Superior temporal gyrus (tissue), 1 donor: ENCODE data around the gene CACNA2D3.

Source experiments
- DNase-seq: peaks from one replicate; pipeline ENCODE4 v3.0.0-alpha.2; 2016; ENCODE audit errors: extremely low spot score

The CACNA2D3 gene

DNA sequence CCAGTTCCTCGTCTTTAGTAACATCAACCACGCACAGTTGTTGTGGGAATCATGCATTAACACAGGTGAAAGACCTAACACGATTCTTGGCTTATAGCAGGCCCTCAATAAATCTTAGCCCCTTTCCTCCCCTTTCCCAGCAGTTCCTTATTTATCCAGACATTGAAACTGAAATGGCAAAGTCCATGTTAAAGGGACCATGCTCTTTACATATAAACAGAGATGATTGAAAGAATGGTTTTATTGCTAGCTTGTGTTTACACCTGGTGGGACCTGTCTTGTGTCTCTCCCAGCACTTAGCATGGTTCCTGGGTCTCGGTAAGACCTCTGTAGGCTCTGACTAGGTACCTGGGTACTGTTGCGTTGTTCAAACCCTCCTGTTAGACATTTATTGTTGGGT lies 553.7 kb downstream of the CACNA2D3 start:
- DNase-seq = no peak

DNA sequence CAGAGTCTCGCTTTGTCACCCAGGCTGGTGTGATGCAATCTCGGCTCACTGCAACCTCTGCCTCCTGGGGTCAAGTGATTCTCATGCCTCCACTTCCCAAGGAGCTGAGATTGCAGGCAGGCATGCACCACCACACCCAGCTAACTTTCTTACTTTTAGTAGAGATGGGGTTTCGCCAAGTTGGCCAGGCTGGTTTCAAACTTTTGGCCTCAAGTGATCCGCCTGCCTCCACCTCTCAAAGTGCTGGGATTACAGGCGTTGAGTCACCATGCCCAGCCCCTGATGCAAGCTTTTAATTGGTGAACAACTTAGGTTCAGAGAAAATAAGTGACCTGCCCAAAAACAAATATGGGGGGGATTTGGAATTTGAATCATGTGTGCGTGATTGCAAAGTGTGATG lies 559.4 kb downstream of the CACNA2D3 start:
- no peak for DNase-seq

DNA sequence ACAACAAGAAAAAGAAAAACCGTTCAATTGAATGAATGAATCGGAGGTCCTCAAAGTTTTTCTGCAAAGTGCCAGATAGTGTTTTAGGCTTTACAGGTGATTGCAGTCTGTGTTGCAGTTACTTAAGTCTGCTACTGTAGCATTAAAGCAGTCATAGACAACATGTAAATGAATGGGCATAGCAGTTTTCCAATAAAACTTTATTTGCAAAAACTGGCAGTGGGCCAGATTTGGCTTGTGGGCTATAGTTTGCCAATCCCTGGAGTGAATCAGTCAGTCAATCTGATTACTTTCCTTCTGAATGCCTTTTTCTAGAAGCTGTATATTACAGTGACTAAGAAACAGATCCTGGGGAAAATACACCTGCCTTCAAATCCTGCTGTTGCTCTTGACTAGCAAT lies 562.9 kb downstream of the CACNA2D3 start:
- no peak for DNase-seq

DNA sequence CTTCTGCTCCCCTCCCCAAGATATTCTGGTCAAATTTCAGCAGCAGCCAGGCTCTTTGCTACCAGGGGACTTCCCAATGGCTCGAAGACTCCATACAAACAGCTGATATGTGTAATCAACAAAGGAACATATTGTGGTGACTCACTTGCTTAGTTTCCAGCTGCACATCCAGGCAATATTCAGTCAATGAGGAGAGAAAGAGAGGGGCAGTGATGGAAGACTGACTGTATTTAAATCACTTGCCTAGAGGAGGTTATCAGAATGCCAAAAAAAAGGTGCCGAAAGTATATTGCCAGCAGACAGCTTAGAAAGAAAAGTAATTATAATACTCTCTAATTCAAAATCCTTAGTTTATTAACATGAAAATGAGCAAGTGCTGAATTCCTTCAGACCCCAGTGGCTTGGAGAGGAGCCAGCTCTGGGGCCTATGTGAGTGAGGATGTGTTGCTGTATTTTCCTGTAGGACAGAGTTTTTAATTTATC lies 569.0 kb downstream of the CACNA2D3 start:
- no peak for DNase-seq

DNA sequence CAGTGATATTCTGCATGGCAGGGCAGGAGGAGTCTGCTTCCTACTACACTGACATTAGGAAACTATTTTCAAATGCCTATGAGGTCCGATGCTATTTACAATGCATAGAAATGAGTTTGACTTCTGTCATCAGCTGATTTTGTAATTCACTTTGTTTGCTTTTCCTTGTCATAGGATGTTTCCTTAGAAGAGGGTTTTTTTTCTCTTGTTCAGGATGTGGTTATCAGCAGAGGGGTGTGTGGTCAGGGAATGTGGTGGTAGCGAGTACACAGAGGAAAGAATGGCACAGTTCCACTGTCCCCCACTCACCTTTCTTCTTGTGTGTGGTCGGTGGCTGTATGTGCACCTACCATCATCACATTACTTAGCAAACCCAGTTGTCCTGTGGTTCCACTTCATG lies 574.0 kb downstream of the CACNA2D3 start:
- DNase-seq = no peak

DNA sequence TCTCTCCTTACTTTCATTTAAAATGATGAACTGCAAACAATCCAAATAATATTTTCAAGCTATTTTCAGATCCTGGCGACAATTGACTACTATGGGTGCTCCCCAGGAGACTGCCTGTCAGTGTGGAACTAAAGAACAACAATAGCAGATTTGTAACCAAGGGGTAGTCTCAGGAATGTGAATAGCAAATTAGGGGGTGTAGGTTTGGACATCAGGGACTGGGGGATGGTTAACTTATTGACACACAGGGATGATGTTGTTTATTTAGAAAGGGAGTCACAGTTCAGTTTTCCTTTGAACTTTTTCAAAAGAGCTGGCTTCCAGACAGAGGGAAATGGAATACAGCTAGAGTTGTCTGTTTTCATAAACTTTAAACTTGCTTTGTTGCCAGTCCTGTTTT lies 575.7 kb downstream of the CACNA2D3 start:
- no peak for DNase-seq

DNA sequence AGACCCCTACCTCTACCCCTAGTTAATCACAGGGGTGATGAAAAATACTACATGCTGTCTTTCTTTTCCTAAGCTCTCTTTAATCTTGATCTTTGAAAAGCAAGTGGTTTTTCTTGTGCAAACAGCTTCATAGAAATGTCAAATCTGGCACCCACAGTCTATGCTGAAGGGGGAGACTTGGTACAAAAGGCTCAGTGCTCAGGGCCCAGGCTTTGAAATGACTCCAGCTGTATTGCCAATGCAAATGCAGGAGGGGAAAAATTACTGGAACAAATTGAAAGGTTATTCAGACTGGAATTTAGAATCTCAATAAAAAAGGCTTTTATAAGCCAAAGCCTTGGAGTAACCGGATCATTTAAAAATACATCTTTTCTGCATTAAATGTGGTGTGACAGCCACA lies 581.6 kb downstream of the CACNA2D3 start:
- DNase-seq = no peak

DNA sequence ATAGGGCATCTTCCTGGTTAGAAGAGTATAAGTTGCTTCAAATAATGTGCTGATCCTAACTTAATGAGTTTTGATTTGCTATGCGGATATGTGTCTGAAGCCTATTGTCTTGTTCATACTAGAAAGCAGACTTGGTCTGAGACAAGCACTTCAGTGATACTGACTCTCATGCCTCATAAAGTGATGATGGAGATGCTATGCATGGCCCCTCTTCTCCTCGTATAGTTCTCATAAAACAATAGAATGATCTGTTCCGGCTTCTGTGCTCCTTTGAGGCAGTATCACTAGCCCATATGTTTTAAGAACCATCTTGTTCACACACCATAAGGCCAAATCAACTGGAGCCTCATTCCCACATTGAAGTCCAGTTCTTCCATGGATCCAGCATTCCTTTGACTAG lies 583.4 kb downstream of the CACNA2D3 start:
- DNase-seq = no peak

DNA sequence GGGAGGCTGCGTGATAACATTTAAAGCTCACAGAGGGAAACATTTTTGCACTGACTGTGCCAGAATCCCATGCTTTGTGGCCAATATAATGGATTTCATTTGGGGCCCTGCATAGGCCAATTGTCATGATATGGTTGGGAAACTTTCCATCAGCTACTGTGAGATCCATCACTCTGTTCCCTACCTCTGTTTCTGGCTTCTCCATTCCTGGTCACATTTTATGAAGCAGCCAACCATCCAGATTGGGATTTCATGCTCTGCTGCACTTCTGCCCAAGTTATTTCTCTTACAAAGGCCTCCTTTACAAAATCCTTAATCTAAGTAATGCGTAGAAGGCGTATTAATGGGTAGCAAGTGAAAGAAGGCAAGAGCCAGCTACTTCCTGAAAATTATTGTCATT lies 584.4 kb downstream of the CACNA2D3 start:
- DNase-seq = no peak

DNA sequence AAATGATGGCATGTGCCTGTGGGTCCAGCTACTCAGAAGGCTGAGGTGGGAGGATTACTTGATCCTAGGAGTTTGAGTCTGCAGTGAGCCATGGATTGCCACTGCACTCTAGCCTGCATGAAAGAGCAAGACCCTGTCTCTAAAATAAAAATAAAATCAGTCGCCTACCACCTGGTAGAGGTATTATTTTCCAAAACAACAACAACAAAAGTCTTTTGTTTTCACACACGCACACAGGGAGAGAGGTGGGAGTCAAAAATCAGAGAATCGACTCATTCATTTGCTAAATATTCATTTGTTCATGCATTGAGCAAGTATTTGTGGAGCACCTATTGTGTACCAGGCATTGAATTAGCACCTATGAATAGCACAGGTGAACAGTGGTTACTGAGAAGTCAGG lies 587.4 kb downstream of the CACNA2D3 start:
- DNase-seq = no peak

DNA sequence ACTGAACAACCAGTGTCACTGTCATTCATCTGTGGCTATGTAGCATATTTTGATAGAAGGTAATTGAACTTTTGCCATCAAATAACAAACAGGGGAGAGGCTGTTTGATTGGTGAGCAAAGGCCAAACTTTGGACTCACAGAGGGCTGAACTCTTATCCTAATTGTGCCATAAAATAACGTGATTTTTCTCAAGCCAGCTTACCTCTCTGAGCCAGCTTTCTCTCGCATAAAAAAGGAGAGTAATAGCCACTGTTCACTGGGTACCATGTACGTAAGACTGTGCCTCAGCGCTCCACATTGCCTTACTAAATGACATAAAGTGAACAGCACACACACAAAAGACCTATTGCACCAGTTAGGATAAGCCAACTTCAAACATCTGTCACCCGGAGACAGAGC lies 588.6 kb downstream of the CACNA2D3 start:
- no peak for DNase-seq

DNA sequence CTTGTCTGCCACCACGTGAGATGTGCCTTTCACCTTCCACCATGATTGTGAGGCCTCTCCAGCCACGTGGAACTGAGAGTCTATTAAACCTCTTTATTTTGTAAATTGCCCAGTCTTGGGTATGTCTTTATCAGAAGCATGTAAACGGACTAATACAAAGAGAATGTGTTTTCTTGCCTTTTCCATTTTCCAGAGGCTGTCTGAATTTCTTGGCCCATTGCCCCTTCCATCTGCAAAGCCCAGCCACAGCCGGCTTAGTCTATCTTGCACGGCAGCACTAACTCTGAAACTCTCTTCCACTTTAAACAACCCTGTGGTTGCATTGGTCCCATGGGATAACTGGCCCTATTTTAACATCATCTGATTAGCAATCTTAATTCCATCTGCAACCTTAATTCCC lies 590.2 kb downstream of the CACNA2D3 start:
- DNase-seq = no peak

DNA sequence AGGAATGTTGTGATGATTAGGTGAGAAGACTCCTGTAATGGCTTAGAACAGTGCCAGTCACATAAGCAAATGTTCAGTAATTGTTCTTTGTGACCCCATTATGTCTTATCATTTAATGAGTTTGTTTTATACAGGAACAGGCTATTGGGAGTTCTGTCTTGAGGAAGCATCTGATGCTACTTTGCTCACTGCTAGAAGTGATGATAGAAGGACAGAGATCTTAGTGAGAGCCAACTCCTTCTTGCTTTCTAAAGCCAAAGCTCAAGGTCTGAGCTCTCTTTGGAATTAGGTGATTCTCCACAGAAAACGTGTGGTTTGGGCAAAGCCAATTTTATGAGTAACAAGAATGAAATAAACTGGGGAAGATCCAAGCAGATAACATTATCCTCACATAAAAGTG lies 590.7 kb downstream of the CACNA2D3 start:
- DNase-seq = no peak

DNA sequence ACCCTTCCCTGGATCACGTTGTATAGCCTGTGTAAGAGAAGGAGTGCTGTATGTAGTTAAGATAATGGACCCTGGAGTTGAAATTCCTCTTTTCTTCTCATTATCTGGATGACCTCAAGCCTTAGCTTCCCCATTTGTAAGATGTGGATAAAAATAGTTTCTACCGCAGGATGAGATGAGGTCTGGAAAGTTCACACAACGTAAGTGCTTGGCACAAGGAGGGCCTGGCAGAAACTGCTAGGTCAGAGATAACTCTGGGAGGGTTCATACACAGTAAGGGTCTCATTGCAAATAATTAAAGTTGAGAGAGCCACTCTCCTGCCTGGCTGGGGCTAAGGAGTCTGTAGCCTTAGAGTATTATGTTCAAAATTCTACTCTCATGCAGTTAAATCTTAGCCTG lies 591.1 kb downstream of the CACNA2D3 start:
- DNase-seq = no peak

DNA sequence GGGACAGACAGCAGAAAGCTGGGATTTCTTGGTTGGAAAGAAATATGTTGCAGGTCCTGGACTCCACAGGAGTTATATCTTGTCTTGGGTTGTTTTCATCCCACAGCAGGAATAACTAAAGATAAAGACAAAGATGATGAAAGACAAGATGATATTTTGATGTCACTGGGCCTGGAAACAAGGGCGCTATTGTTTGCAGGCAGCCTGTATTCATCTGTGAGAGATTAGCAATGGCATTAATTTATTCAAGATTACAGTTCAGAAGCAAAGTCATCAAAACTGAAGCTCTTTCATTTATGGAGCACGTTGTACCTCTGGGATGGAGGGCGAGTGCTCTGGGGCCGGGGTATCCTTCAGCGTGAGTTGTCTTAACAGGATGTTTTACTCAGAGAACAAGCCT lies 591.7 kb downstream of the CACNA2D3 start:
- no peak for DNase-seq

DNA sequence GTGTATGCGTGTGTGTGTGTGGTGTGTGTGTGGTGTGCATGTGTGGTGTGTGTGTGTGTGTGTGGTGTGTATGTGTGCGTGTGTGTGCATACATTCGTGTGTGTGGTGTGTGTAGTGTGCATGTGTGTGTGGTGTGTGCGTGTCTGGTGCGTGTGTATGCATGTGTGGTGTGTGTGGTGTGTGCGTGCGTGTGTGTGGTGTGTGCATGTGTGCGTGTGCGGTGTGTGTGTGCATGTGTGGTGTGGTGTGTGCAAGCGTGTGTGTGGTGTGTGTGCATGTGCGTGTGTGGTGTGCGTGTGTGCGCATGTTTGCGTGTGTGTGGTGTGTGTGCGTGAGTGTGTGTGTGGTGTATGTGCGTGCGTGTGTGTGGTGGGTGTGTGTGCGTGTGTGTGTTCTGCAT lies 595.2 kb downstream of the CACNA2D3 start:
- DNase-seq = no peak

DNA sequence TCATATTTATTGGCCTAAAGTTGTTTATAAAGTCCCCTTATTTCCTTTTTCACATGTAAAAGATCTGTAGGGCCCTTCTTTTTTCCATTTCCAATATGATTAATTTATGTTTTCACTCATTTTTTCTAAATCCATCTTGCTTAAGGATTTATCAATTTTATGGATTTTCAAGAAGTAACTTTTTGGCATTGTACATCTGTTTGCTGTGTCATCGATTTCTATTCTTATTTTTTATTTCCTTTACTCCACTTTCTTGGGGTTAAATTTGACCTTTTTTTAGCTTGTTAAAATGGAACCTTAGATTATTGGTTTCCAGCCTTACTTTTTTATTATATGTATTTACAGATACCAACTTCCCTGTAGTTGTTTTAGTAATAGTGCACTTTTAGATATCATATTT lies 597.6 kb downstream of the CACNA2D3 start:
- no peak for DNase-seq

DNA sequence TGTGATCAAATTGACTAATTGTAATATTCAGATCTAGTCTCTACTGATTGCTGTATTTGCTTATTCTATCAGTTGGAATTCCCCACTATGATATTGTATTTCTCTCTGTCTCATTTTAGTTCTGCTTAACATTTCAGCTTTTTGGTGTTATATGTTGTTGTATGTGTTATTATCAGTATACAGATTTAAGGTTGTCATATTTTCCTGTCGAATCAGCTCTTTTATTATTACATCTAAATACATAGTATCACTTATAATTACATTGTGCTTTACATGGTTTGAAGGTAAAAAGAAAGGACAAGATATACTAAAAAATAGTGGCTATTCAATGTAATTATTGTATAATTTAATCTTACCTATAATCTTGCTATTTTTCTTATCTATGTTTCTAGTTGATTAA lies 598.3 kb downstream of the CACNA2D3 start:
- no peak for DNase-seq

DNA sequence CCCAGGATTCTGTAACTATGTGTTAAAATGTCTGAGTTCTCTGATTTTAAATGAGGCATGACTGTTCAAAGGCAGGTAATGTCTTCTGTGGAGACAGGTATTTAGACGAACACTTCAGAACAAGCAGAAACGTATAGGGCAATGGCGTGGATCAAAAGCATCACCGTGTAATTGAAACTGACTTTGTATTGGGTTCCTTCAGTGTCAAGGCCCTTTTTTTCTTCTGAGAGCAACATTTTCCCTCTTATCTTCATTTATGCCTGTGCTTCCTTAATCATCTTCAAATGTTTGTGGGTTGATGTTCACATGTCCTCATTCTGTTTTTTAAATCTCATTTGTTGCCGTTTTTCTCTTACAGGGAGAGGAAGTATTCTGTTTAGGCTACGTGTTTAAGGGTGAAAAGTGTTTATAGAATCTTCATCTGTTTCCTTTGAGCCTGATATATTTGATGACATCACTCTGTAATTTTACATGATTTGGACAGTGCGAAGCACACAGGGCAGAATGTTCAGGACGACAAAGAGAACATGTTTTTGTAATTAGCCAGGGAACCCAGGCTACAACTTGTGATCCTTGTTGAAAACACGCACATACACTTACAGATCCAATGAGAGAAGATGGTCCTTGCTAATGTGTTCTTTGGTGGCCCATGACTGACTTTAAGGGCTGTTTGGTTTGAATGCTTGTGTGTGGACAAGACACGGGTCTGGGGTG lies 609.5 kb downstream of the CACNA2D3 start:
- no peak for DNase-seq

DNA sequence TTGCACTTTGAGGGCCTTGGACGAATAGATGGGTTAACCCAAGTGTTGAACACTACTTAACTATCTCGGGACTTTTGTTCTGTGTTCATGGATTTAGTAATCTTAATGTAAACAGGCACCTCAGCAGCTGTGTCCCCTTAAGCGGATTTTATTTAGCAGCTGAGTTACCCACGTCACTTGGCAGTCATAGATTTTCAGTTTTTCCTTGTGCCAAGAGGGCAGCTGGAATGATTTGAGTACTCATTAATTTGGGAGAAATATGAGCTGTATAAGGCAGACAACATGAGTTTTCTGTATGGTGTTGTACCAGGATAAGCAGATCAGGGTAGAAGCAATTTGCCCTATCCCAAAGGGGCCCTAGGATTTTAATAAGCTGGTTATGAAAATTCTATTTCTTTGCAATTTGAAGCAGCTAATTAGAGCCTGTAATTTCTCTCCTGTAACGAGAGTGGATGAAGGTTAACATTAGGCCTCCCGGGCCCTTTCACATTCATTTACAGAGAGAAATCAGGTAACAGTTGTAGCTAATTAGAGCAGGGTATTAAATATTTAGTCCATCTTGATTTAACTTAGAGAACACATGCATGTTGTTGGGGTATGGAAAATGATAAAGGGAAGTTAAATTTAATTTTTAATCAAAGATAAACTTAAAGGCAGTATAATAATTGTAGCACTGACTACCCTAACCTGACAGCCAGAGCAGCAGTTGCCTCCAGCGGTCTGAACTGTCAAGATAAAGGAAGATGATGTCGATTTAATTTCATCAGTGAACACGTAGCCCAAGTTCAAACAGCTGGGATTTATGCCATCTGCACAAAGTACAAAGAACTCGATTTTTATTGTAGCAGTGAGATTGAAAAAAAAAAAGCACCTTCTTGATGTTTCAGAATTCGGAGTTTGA lies 611.0 kb downstream of the CACNA2D3 start:
- DNase-seq = no peak

DNA sequence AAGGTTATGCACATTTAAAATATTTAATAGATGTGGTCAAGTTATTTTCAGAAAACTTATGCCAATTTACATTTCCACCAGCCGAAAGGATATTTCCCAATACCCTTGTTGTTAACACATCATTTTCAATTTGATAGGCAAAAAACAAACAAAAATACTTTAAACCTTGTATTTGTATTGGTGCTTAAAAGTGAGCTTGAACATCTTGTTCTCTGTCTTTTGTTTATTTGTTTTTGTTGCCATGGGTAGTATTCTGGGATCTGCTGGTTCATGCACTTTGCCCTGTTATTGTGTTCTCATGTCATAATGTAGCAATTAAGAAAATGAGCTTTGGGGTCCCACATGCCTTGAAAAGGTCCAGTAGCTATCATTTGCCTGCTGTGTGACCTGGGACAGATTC lies 614.1 kb downstream of the CACNA2D3 start:
- DNase-seq = no peak

DNA sequence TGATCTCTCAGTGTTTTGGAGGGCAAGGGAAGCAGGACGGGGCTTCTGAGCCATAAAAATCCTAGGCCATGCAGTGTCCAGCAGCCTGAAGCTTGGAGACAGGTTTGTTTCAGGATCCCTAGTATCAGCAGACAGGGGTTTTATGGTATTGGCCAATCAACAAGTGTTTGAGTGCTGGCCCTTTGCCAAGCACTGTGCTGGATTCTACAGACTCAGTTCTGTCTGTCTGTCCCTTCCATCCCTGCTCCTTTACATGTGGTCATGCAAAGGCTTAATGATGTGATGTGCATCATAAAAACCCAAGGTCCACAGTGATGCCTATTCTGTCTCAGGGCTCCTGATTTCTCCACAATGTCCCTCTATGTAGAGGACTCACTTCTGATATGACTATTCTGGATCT lies 621.4 kb downstream of the CACNA2D3 start:
- DNase-seq = no peak

DNA sequence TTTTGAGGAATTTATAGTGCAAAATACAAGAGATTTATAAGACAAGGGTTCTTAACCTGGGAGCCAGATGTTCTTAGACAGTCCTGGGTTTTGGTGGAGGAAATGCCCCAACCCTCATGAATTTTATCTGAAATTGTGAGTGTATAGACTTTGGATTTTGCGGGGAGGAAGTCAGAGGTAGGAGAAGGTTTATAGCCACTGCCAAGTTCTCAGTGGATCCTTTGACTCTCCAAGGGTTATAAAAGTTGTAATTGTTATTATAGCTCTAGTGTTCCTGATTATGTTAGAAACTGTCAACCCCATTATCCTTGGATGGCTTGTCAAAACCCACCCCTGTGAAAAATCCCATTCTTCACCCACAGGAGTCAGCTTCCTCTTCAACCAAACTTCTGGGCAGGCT lies 621.9 kb downstream of the CACNA2D3 start:
- no peak for DNase-seq
